ENCODE results near the gene SERINC4. TPM values are rescaled to one million over a fixed set of nuclear protein-coding genes. Genes with fewer than 3 reads are reported as not detected.
A peak's percentile ranks its signal among the peaks of the same experiment; 100 is the strongest.

Gene SERINC4
- total and polyA plus RNA-seq, 9 of the 15 experiments (the other 6 are each of a cell fraction or from before 2014, with no cell fraction given) = 0.14 to 0.86 (median 0.18) TPM; not detected in 2

DNA sequence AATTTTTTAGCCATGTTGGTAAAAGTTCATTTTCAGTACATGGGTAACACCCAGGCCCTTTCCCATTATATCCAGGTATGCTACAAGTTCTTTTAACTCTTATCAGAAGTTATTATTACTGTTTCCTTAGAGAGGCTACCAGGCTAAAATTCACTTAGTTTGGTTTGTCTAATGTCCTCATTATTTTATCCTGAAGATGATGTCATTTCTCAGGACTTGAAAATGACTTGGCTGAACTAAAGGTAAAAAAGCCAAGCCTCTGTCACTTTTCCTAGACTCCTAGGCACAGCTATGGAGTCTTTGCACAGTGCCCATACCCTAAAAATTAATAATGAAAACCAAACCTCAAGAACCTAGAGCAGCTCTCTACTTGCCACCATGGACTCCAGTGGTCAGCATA, 27.4 kb downstream of the SERINC4 start:
- intact Hi-C loops (cut with micrococcal nuclease) = no loop called here
- POLR2A ChIA-PET = interaction anchor here (0.6 to 1.1 kb wide), 5 partner anchors 8 to 23 kb away, joined by 3 to 4 read pairs (median 3); no protein-coding TSS in a partner anchor
- H3K4me1 ChIP-seq (replicated peaks in 1 of 2; ENCODE audit: control insufficient read depth in 2 of 2, insufficient read depth in 2 of 2, low read length in 2 of 2) = peaks cover 2 to 16% of the 10 kb centered on the region in 2 experiments; a peak in 4 of 5 replicates
- FAIRE-seq (no peak), DNase-seq (ENCODE audit: extremely low read depth in 1 of 4, low spot score in 3 of 4) (no peak), ATAC-seq (no peak)
- H4K20me1 ChIP-seq (replicated peaks; ENCODE audit: control insufficient read depth, insufficient read depth, low read length) = no peaks in the 10 kb centered on the region; the same call in 1 of the 2 replicates
- H3K79me2 ChIP-seq (ENCODE audit: control insufficient read depth, insufficient read depth, low read length) = no peaks in the 10 kb centered on the region
- H3K9me1 ChIP-seq (ENCODE audit: control insufficient read depth, insufficient read depth, low read length) = no peaks in the 10 kb centered on the region
- TF ChIP-seq, protein P1, sequence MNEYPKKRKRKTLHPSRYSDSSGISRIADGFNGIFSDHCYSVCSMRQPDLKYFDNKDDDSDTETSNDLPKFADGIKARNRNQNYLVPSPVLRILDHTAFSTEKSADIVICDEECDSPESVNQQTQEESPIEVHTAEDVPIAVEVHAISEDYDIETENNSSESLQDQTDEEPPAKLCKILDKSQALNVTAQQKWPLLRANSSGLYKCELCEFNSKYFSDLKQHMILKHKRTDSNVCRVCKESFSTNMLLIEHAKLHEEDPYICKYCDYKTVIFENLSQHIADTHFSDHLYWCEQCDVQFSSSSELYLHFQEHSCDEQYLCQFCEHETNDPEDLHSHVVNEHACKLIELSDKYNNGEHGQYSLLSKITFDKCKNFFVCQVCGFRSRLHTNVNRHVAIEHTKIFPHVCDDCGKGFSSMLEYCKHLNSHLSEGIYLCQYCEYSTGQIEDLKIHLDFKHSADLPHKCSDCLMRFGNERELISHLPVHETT (CRISPR knock-in tag; conservative IDR thresholded peaks at IDR 0.05 in 1 of 2, IDR thresholded peaks at IDR 0.05 in 1 of 2) = no peak
- TF ChIP-seq, protein P2, sequence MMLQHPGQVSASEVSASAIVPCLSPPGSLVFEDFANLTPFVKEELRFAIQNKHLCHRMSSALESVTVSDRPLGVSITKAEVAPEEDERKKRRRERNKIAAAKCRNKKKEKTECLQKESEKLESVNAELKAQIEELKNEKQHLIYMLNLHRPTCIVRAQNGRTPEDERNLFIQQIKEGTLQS (IDR thresholded peaks at IDR 0.05) = peak; percentile 42
- TF ChIP-seq, protein P2 (CRISPR knock-in tag; conservative IDR thresholded peaks at IDR 0.05) = no peak
- no peak overlapping the region for H3K4me3 ChIP-seq
- no peak overlapping the region for H2AFZ ChIP-seq (ENCODE audit: low read depth, low read length)
- H3K36me3 ChIP-seq (ENCODE audit: control insufficient read depth, insufficient read depth, low read length) = peaks cover 63% of the 10 kb centered on the region
- H3K27me3 ChIP-seq (ENCODE audit: control insufficient read depth in 2 of 2, insufficient read depth in 2 of 2, low read length in 2 of 2) = no peaks in the 10 kb centered on the region
- H3K9ac ChIP-seq (ENCODE audit: insufficient read depth in 1 of 2, low read depth in 2 of 2, low read length in 2 of 2) = no peak overlapping the region
- BruUV-seq (replicated peaks) = no TSS peak
- CTCF ChIA-PET (ENCODE audit: low intra/inter-chr PET ratio) = no interaction called here
- H3K27ac ChIP-seq (ENCODE audit: extremely low read depth, low read depth, low read length) = no peak overlapping the region
- H3K4me2 ChIP-seq (ENCODE audit: insufficient read depth, low read length) = no peak overlapping the region
- no peaks in the 10 kb centered on the region for H3K9me3 ChIP-seq (replicated peaks; ENCODE audit: control insufficient read depth, insufficient read depth, low read depth, low read length)
- in situ Hi-C loops (cut with MboI) = no loop called here
